Retina (tissue), 1 donor: ENCODE results near the gene MACIR.

Experiments used
- DNase-seq: peaks from one replicate; pipeline ENCODE4 v3.0.0-alpha.2; 2016

MACIR gene

DNA sequence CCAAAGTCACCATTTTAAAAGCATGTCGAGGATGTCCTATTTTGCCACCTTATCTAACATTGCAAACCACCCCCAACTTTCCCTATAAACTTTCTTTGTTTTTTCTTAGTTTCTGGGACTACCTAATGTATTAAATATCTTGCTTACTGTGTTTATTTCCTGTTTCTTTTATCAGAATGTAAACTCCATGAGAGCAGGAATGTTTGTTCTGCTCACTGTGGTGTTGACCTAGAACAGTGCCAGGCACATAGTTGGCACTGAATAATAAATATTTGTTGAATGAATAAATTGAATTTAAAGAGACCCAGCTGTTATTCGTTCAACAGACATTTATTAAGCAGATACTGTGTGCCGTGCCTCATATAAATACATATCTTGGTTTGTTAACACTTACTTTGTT is 35.2 kb downstream of the MACIR start:
- no peak for DNase-seq

- DNase-seq, result no peak
Observed at GRCh38 chr5:103294906-103295305, 36.3 kb downstream of the MACIR start.

GRCh38 chr5:103295424-103295823 is 36.9 kb downstream of the MACIR start:
- no peak for DNase-seq

DNA sequence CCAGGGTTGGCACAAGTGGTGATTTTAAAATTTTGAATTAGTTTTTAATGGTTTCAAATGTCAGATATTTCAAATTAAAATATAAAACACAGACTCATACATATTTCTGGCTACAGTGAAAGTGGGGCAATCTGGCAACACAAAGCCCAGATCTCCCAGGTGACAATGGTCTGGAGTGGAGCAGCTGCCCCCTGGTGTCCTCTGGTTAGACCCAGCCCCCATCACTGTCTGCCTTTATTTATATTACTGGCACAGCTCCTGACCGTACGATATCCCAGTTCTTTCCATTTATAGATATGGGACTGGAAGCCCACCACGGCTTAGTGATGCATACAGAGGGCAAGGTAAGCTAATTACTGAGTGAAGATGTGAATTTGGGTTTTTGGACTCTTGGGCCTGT is 37.3 kb downstream of the MACIR start:
- no peak for DNase-seq

- DNase-seq, result no peak
Observed at GRCh38 chr5:103298117-103298516, 39.6 kb downstream of the MACIR start.

DNA sequence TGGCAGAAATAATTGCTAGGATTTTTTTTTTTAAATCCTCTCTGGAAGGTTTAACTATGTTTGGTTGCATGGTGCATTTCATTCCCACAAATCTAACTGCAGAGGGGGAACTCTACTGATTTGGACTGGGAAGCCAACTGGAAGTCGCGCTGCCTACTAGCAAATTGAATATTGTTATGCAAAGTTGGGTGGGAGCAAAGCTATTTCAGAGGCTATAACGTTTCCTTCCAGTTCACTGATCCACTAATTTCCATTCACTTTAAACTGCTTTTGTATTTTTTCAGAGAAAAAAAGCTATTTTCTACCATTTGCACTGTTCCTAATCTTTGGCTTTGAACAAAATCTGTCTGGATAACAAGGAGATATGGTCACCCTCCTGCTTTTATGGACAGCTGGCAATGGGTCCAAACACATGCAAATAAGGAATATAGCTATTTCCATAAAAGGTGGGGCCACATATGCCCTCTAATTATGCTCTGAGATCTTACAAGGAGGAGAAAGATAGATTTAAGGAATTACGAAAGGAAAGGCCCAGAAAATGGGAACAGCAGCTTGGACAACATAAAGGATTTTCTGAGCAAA is 40.1 kb downstream of the MACIR start:
- DNase-seq, result no peak

DNA sequence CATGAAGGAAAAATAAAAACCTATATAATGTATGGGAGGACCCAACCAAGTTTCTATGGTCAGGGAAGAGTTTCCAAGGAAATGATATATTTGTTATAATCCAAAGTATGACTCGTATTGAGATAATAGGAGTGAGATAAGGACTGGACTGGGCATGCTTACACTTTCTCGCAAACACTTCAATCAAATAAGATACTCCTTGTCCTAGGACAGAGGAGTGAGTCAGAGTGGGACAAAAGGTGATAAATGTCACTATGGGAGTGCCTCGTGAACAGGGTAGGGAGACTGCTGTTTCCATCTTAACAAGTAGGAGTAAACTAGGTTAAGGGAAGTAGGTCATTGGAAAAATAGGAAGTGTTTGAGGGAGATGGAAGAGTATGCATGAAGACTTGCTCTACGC is 47.2 kb downstream of the MACIR start:
- DNase-seq, result no peak

- no peak for DNase-seq
Observed at GRCh38 chr5:103307470-103307869, 48.9 kb downstream of the MACIR start.

DNA sequence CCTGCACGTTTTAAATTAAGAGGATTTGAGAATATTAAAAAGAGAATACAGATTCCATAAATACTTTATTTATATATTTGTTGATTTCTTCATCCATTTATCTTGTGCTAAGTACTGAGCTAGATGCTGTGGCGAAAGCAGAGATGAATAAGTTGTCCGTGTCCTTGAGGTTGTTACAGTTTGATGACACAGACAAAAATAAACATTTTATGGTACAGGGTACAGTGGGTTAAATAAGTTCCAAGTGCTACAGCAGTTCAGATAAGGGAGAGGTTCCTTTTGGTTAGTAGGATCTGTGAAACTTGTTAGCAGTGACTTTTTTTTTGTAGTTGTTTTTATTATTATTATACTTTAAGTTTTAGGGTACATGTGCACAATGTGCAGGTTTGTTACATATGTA is 50.2 kb downstream of the MACIR start:
- no peak for DNase-seq

GRCh38 chr5:103313056-103313455 is 54.5 kb downstream of the MACIR start:
- peak; percentile 11 for DNase-seq

DNA sequence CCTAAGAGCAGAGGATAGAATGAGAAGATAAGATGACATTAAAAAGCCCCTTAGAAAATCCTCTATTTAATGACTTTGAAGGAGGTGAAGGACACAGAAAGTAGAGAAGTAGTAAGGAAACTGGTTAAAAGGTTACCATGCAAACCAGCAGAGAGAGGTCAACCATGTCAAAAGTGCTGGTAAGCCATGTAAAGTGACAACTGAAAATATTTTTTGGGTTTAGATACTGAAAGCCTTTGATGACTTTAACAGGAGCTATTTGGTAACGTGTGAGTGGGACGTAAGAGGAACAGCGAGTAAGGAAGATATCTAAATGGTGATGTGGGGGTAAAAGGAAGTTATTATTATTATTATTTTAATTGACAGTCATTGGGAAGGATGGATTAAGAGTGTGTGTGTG is 56.9 kb downstream of the MACIR start:
- no peak for DNase-seq

DNA sequence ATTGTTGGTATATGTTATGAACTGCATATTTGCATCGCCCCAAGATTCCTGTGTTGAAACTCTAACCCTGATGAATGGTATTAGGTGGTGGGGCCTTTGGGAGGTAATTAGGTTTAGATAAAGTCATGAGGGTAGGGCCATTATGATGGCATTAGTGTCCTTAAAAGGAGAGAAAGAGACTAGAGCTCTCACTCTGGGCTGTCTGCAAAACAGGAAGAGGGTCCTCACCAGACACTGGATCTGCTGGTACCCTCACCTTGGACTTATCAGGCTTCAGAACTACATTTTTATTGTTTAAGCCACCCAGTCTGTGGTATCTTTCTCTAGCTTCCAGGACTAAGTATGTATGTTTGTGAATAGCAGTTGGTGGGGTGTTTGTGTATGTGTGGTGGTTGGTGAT is 68.9 kb downstream of the MACIR start:
- no peak for DNase-seq

DNA sequence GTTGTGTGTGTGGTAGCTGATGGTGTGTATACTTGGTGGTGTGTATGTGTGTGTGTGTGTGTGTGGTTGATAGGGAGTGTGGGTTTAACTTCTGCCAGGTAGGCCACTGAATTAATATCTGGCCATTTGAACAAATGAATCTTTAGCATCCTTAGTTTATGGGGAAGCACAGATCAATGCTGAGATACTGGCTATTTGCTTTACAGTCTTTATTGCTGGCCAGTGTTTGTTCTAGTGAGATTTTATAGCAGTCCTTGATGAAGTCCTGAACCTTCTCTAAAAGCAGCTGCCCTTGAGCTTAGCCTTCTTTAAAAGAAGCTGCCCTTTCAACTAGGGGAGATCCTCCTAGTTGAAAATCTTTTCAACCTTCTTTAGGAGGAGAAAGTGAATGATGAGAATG is 69.3 kb downstream of the MACIR start:
- DNase-seq, result no peak
